ENCODE measurements around the gene KCNQ2.
A peak's percentile ranks its signal among the peaks of the same experiment; 100 is the strongest.
"Not testable (repeated sequence)": the region's sequence is repeated elsewhere in the genome, so short reads cannot be mapped to it uniquely, and the experiment has no call there.

Gene KCNQ2

DNA sequence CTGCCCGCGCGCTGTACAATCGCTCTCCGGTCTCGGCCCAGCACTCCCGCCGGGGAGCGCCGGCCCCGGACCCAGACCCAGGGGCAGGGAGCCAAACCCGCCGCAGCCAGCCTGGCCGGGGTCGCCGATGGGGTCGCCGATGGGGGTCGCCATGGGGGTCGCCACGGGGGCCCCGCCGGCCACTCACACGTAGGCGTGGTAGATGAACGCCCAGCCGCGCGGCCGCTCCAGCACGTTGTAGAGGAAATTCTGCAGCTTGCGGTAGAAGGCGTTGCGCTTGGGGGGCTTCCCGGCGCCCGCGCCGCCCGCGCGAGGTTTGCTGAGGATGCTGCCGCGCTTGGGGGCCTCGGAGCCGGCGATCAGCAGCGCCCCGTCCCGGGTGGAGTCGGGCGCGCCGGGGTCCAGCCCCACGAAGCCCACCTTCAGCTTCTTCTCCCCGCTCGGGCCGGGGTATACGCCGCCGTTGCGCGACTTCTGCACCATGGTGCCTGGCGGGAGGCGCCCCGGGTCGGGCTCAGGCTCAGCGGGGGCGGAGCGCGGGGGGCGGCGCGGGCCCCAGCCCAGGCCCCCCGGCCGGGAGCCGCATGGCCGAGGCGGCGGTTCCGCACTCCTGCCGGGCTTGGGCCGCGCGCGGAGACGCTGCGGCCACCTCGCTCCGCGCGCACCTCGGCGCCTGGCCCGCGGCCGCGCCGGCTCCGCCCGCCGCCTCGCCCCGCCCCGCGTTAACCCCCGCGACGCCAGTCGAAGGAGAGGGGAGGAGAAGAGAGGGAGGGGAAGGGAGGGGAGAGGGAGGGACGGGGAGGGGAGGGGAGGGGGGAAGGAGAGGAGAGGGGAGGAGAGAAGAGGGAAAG lies at the start of gene KCNQ2:
Gene KCNQ2 (minus strand): TSS at position 675 of the 851 bp plus-strand sequence. CDS start 192 bp downstream, at position 483.
- no peak for DNase-seq

DNA sequence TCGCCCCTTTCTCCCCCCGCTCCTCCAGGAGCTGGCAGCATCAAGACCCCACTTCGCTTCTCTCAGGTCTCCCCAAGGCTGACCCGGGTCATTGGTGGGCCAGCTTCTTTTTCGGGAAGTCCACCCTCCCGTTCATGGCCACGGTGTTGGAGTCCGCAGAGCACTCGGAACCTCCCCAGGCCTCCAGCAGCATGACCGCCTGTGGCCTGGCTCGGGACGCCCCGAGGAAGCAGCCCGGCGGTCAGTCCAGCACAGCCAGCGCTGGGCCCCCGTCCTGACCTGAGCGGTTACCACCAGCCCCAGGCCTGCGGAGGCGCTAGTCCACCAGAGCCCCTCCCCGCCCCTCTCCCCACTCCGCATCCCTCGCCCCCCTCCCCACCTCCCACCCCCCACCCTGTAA lies 49.1 kb upstream of the KCNQ2 start:
- no peak for DNase-seq

DNA sequence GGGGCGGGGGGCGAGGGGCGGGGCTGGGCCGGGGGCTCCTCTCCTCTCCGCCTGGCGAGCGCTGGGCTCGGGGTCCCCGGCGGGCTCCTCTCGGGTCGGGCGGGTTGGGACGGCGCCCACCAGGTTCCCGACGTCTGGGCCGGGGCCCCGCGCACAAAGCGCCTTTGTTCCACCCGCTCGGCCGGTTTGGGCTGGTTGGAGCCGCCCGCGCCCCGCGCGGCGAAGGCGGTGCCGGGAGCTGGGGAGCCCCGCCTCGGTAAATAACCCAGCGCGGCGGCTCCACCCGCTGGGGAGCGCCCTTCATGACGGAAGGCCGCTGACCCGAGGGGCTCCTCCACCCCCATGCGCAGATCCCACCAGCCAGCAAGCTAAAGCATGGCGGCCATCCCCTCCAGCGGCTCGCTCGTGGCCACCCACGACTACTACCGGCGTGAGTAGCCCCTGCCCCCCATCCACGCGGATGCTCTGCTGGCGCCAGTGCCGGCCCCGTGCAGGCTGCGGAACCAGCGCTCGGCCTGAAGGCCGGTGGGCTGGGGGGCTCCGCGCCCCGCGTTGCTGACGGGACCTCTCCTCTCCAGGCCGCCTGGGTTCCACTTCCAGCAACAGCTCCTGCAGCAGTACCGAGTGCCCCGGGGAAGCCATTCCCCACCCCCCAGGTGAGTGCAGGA lies 48.6 kb upstream of the KCNQ2 start:
- peak; percentile 38 for DNase-seq

DNA sequence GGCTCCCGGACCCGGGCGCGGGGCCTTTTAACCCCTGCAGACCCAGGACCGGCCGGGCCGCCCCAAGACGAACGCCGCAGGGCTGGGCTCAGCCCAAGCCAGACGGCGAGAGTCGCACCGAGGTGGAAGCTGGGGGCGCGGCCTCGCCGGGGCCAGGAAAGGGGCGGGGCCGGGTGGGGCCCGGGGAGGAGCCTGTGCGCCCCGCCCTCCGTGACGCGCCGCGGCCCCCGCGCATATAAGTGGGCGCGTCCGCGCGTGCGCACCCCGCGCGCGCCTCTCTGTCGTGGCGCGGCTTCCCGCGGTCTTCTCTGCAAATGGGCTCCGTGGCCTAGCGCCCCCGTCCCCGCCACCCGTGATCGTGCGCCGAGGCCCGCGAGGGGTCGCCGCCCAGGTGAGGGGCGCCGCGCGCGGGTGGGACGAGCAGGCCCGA lies 48.1 kb upstream of the KCNQ2 start, which contains the start of gene PPDPF:
Gene PPDPF (plus strand): TSS at position 262 of the 430 bp plus-strand sequence. CDS start 544 bp downstream, outside the sequence.
- peak; percentile 70 for DNase-seq

DNA sequence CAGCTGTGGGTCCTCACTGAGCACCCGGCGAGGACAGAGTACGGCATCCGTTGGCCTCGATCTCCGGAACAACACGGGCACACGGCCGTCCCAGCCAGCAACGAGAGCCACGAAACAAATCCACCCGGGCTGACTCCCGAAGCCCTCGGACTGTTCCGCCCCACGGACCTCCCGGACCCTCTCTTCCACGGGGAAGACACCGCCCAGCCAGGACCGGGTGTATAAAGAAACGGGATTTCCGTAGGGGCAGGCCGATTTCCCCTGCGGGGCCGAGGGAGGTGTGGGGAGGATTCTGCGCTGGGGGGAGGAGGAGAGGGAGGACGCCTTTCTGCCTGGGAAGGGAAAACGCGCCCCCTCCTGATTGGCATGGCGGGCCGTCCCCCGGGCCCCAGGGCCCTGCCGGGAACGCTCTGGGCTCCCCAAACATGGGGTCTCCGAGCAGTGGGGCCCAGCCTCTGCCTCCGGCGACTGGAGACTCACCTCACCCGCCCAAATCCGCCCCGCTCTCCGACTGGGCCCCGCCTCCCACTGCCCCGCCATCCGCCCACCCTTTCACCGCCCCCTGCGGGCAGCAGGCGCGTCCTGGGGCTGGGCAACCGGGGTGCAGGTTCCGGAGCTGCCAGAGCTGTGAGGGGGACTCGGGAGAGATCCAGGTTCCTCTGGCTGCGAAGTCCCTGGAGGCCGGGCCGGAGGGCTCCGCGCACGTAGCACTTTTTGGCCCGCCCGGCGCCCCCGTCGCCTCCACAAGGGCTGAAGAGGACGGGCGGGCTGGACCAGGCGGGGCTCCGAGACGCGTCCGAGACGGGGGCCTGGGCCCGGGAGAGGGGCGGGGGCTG lies 47.4 kb upstream of the KCNQ2 start:
- DNase-seq: peak; percentile 60

DNA sequence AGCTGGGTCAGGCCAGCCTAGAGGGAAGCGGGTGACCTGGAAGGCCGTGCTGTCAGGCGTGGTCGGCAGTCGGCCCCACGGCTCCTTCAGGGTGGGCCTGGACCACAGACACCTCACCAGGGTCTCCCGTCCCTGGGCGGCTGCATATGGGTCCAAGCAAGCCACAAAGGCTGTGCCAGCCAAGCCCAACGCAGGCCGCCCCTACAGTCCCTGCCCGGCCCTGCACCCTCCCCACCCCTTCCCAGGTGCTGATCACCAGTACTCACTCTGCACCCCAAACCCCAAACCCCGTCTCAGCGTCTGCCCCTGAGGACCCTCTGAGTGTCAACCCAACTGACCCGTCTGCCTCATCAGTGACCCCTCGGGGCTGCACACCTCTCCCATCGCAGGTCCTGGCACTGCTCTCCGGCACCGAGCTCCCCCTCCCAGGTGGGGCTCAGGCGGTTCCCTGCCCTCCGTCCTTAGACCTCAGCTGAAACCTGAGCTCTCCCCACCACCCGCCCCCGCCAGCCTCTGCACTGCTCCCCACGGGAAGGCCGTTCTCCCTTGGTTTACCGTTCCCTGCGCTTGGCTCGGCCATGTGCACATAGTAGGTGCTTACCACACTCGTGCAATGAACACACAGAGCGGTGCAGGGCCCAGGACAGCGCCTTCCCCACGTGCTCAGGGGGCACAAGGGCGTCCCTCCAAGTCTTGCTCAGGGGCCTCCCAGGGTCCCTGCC lies 46.7 kb upstream of the KCNQ2 start:
- DNase-seq: no peak

DNA sequence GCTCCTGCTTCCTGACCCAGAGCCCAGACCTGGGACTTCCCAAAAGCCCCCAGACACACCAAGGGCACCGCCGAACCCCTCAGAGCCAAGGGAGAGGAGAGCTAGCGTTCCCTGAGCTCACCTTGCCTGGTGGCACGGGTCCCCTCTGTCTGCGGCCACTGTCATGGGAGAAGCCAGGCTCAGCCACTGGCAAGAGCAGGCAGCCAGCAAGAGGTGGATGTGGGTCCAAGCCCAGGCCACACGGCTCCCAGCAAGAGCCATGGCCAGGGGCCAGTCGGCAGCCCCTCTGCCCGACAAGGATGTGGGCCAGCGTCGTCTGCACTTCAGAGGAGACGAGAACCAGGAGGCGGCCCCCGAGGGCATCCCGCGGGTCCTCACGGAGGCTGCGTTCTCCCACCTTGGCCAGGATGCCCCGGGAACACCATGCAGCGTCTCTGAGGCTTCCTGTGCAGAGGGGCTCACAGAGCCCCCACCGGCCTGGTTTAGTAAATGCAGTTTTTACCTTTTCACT lies 46.0 kb upstream of the KCNQ2 start:
- DNase-seq: no peak

DNA sequence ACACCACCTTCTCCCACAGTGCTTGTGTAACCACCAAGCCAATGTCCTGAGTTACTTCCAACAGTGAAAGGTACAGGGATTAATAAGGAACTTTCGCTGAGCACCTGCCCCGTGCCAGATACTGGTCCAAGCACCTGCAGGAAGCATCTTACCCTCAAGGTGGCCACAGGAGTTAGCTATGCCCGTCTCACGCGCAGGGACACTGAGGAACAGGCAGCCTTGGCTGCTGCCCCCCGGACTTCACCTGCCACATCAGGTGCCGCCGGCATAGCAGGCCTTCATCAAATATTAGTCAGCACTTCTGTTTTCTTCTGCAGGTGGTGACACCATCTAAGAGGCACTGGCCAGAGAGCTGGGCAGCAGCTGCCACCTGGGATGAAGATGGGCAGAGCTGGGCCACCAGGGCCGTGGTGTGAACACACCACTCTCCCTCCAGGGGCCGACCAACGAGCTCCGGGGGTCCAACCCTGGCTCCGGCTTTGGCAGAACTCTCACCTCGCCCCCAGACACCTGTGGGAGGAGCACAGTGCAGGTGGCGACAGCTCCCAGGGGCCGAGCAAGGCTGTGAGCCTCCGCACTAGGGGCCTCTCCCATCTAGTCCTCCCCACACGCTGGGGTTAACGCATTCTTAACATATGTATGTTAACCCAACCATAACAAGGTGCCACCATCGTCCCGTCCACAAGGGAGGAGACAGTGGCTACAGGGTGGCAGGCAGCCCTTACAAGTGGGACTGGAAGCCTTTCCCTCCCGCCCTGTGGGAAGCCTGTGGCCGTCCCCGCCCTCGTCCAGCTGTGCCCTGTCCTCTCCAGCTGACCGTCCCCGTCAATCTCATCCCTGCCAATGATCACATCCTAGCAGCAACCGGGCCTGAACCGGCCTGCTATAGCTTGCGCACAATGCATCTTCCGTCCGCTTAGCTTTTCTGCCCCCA lies 45.2 kb upstream of the KCNQ2 start:
- DNase-seq: no peak

DNA sequence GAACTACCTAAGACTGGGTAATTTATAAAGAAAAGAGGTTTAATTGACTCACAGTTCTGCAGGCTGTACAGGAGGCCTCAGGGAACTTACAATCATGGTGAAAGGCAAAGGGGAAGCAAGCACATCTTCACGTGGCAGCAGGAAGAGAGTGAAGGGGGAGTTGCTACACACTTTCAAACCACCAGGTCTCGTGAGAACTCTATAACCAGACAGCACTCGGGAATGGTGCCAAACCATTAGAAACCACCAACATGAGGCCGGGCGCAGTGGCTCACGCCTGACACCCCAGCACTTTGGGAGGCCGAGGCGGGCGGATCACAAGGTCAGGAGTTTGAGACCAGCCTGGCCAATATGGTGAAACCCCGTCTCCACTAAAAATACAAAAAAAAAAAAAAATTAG lies 42.1 kb upstream of the KCNQ2 start:
- not testable (repeated sequence) for DNase-seq

DNA sequence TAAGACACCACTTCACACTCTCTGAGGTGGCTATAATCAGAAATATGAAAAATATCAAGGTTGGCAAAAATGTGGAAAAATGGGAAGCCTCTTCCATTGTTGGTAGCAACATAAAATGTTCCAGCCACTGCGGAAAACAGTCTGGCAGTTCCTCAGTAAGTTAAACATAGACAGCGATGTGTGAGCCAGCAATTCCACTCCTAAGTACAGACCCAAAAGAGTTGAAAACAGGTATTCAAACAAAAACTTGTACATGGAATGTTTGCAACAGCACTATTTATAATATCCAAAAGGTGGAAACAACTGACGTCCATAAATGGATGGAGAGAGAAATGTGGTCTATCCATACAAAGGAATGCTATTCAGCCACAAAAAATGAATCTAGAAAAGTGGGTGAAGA lies 40.8 kb upstream of the KCNQ2 start:
- no peak for DNase-seq

DNA sequence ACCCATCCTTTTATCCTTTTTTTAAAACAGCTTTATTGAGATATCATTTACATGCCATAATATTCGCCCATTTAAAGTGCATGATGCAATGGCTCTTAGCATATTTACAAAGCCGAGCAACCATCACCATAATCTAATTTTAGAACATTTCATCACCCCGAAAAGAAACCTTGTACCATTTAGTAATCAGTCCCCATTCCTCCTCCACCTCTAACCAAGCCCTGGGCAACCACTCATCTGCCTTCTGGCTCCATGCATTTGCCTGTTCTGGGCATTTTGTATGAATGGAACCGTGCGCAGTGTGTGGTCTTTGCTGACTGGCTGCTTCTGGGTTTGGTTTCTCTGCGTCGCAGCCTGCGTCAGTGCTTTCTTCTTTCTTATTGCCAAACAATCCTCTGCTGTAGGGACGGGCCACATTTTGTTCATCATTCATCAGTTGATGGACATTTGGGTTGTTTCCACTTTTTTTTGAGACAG lies 36.7 kb upstream of the KCNQ2 start:
- DNase-seq: no peak

DNA sequence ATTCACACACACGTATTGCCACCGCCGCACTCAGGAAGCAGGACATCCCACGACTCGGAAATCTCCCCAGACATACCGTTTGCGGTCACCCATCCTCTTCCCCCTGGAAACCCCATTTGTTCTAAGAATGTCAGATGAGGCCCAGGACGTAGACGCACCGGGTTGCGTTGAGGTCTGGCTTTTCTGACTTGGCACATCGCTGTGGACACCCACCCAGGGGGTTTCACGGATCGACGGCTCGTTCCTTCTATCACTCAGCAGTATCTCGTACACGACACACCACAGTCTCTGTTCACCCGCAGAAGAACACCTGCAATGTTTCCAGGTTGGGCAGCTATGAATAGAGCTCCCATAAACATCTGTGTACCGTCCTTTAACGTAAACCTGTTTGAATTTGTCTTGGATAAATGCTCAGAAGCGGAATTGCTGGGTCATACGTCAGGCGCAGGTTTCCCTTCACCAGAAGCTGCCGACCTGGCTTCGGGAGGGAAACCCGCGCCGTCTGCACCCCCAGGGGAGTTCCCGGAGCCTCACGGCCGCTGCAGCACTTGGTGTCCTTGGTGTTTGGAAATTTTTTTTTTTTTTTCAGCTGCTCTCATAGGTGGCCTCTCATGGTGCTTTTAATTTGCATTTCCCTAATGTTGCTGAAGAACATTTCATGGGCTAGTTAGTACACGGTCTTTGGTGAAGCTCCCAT lies 35.8 kb upstream of the KCNQ2 start:
- DNase-seq: no peak

DNA sequence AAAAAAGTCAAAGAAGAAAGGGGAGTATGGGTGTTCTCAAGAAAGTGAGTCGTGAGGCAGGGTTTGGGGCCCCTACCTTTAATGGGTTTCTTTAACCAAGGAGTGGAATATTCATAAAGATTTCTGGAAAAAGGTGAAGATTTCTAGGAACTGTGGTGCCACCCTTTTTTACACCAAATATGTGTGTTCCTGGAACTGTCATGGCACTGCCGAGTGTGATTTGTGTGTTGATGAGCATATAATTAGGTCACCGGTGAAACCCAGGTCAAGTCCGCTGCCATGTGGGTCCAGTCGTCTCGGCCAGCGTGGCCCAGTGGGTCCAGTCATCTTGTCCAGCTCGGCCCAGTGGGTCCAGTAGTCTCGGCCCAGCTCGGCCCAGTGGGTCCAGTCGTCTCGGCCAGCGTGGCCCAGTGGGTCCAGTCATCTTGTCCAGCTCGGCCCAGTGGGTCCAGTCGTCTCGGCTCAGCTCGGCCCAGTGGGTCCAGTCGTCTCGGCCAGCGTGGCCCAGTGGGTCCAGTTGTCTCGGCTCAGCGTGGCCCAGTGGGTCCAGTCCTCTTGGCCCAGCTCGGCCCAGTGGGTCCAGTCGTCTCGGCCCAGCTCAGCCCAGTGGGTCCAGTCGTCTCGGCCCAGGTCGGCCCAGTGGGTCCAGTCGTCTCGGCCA lies 34.8 kb upstream of the KCNQ2 start:
- DNase-seq: no peak

DNA sequence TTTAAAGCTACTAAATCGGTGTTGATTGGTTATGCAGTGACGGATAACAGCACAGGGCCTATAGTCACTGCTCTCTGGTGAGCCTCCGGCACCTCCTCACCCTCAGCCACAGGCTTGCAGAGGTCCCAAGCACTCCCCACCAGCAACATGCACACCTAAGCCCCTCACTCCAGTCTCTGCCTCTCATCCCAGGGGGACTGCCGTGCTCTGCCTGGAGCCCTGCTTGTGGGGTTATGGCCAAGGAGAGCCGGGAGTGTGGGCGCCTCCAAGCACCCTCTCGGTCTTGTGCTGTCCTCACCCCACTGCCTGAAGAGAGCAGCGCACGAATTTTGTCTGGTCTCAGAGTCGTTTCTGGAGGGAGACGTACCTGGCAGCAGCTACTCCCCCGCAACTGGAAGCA lies 33.3 kb upstream of the KCNQ2 start:
- no peak for DNase-seq

DNA sequence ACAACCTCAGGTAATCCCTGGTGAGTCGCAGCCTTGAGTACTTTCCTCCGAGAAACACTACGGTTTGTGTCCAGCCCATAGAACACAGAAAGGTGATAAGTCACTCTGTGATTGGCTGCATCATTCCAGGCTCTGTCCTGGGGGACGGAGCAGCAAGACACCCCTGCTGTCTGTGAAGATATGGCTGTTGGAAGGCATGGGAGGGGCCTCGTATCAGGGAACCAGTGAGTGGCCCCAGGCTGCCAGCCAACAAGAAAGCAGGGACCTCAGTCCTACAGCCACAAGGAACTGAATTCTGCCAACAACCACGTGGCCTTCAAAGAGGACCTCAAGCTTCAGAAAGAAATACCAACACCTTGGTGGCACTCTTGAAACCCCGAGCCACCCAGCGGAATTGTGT lies 32.8 kb upstream of the KCNQ2 start:
- no peak for DNase-seq

DNA sequence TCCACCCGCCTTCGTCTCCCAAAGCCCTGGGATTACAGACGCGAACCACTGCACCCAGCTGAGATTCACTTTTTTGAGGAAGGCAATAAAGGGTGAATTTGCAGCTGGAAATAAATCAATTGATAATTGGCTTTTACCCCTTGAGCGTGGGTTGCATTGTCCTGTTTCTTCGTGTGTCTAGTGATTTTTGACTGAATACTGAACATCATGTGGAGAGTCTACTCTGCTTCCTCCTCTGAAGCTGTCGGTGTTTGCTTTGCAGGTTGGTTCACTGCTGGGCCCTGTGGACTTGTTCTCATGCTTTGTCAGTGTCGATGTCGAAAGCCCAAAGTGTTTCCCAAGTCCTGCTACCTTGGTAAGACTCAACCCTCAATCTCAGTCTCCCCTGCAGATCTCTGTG lies 32.2 kb upstream of the KCNQ2 start:
- no peak for DNase-seq

DNA sequence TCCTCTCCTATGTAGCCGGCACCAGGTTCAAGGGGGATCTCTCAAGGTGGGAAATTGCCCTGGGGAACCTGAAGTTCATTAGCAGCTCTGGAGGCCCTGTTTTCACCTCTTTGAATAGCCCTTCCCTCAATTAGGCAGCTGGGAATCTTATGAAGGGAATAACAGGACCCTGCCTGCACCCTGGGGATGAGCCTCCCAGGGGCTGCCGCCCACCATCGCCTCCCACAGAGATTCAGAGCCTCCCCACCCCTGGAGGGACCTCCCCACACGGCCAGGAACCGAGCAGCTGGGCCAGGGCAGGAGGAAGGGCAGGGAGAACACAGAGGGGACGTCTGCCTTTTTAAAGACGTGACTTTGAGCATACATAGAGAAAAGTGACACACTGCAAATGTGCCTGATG lies 31.1 kb upstream of the KCNQ2 start:
- no peak for DNase-seq

DNA sequence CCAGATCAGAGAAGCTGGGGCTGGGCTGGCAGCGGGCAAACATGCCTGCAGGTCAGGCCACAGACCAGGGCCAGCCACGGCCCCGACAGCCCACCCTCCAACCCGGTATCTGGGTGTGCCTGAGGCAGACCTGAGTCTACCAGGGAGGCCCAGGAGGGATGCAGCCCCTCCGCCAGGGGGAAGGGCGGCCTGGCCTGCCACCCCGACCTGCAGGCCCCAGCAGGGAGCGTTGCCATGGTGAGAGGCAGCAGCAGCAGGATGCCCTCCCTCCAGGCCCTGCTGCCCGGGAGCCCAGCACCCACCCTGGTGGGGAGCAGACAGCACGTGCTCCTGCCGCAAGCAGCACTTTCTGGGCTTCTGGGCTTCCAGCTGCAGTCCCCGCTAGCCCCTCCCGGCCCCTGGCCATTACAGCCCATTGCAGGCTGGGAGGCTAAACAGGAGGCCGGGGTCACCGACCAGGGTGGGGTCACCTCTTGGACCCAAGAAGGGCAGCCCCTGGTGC lies 30.3 kb upstream of the KCNQ2 start:
- DNase-seq: peak; percentile 83

DNA sequence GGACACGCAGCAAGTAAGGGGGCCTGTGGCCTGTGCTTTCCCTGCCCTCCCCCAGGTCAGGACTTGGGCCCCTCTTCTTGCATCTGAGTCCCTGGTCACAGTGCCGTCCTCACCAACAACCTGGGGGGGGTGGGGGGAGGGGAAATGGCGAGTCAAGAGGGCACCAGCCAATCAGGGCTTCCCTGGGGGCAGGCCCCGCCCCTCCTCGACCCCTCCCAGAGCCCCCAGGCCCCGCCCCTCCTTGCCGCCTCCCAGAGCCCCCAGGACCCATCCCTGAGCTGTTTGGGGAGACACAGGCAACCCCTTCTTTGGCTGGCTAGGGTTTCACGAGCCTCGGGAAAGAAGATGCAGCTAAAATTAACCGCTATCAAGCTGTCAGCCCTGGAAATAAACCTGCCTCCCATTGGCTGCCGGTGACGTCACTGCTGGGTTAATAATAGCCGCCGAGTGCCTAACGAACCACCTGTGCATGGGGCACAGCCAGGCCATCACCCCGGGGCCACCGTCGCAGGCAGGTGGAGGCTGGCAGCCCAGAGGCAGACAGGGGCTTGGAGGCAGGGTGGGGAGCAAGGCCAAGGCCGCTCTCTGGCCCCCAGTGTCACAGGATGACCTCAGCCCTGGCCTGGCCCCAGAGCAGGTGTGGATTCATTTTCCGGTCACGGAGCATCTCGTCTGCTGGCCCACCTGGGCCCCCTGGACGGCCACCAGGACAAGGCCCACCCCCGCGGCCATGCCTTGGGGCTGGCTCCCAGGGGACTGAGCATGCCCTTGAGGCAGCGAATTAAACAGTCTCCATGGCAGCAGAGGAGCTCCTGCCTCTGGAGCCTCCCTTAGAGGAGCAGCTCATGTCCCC lies 29.6 kb upstream of the KCNQ2 start:
- DNase-seq: peak; percentile 83
